Medulla oblongata (tissue), 1 donor: ENCODE results near the gene C1orf94.
"Not testable (repeated sequence)": the region's sequence is repeated elsewhere in the genome, so short reads cannot be mapped to it uniquely, and the experiment has no call there.

Experiments
- DNase-seq: peaks from one replicate; pipeline ENCODE4 v3.0.0-alpha.2; 2015; ENCODE audit errors: extremely low spot score

The C1orf94 gene

GRCh38 chr1:34164771-34165391 is 11.8 kb upstream of the C1orf94 start, which contains the start of gene CSMD2:
CSMD2 (minus strand) TSS chr1:34165230; CDS start chr1:34165097, 133 bp downstream.
- peak; percentile 74 for DNase-seq

GRCh38 chr1:34165422-34165921 is 11.2 kb upstream of the C1orf94 start:
- DNase-seq: peak; percentile 35

- peak; percentile 47 for DNase-seq
Observed at GRCh38 chr1:34166191-34166624, 10.5 kb upstream of the C1orf94 start.

GRCh38 chr1:34166625-34167361 is 9.9 kb upstream of the C1orf94 start:
- peak; percentile 88 for DNase-seq

- DNase-seq: no peak
Observed at GRCh38 chr1:34167389-34167788, 9.3 kb upstream of the C1orf94 start.

- no peak for DNase-seq
Observed at GRCh38 chr1:34175744-34176143, 963 bp upstream of the C1orf94 start.

- no peak for DNase-seq
Observed at GRCh38 chr1:34178072-34178471, 1.4 kb downstream of the C1orf94 start.

GRCh38 chr1:34183381-34183780 is 6.7 kb downstream of the C1orf94 start:
- DNase-seq: not testable (repeated sequence)

GRCh38 chr1:34186741-34187494 is 10.2 kb downstream of the C1orf94 start:
- no peak for DNase-seq

- no peak for DNase-seq
Observed at GRCh38 chr1:34188418-34188817, 11.7 kb downstream of the C1orf94 start.

GRCh38 chr1:34188985-34189384 is 12.3 kb downstream of the C1orf94 start:
- no peak for DNase-seq

GRCh38 chr1:34190692-34191091 is 14.0 kb downstream of the C1orf94 start:
- no peak for DNase-seq

GRCh38 chr1:34192621-34193020 is 15.9 kb downstream of the C1orf94 start:
- no peak for DNase-seq

GRCh38 chr1:34199927-34200326 is 23.2 kb downstream of the C1orf94 start:
- DNase-seq: no peak

GRCh38 chr1:34212673-34213072 is 36.0 kb downstream of the C1orf94 start:
- DNase-seq: no peak

GRCh38 chr1:34213956-34214355 is 37.2 kb downstream of the C1orf94 start:
- no peak for DNase-seq

- no peak for DNase-seq
Observed at GRCh38 chr1:34231441-34231840, 54.7 kb downstream of the C1orf94 start.

GRCh38 chr1:34235594-34235993 is 58.9 kb downstream of the C1orf94 start:
- DNase-seq: no peak

GRCh38 chr1:34236089-34236488 is 59.4 kb downstream of the C1orf94 start:
- DNase-seq: no peak

GRCh38 chr1:34237151-34237815 is 60.6 kb downstream of the C1orf94 start:
- no peak for DNase-seq

- DNase-seq: no peak
Observed at GRCh38 chr1:34245967-34246366, 69.3 kb downstream of the C1orf94 start.

GRCh38 chr1:34250342-34250741 is 73.6 kb downstream of the C1orf94 start:
- no peak for DNase-seq
